IPS-20b (cell line): ENCODE data around the gene SLCO4A1.
A peak's percentile ranks its signal among the peaks of the same experiment; 100 is the strongest.

Experiments used
- H3K27ac ChIP-seq: one replicate; pipeline ENCODE4 v1.5.1; 2013; ENCODE audit warnings: low read length
- H3K27me3 ChIP-seq: 2 replicates; pipeline ENCODE4 v1.6.1; 2013; ENCODE audit warnings: mild to moderate bottlenecking, low read length, inconsistent platforms; ENCODE audit not compliant: insufficient read depth
- H3K36me3 ChIP-seq: 2 replicates; pipeline ENCODE4 v1.6.1; 2013; ENCODE audit warnings: low read depth, mild to moderate bottlenecking, inconsistent platforms, low read length, moderate library complexity; ENCODE audit not compliant: insufficient read depth
- H3K4me1 ChIP-seq: 2 replicates; pipeline ENCODE4 v1.6.1; 2013; ENCODE audit warnings: mild to moderate bottlenecking, control low read depth, inconsistent platforms, low read length, moderate library complexity; ENCODE audit not compliant: insufficient read depth
- H3K4me3 ChIP-seq: 2 replicates; pipeline ENCODE4 v1.5.1; 2013; ENCODE audit warnings: mild to moderate bottlenecking, low read length, inconsistent platforms
- H3K9ac ChIP-seq: 2 replicates; pipeline ENCODE4 v1.6.1; 2013; ENCODE audit warnings: low read depth, mild to moderate bottlenecking, inconsistent platforms, low read length, moderate library complexity
- H3K9me3 ChIP-seq: 2 replicates; pipeline ENCODE4 v1.6.1; 2013; ENCODE audit warnings: mild to moderate bottlenecking, low read depth, low read length, inconsistent platforms; ENCODE audit not compliant: insufficient read depth

Gene SLCO4A1

DNA sequence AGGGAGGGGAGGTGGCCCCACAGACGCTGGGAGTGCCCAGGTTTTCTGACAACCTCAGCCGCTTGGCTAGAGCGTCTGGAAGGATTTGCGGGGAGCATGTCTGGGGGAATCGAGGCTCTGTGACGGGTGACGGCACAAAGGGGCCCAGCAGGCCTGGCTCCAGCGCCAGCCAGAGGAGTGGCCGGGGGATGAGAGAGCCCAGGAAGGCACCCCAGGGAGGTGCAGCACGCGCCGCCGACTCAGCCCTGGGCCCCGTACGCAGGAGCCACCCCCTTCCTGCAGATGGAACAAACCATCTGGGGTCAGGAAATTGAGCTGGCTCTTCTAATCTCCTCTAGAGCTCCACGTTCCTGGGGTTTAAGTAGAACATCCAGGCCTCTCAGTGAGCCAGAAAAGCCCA, 5.9 kb upstream of the SLCO4A1 start:
- Histone ChIP-seq H3K36me3 (no peaks in the 10 kb centered on the region), H3K9me3 (no peaks in the 10 kb centered on the region), H3K27ac (no peak overlapping the region), H3K27me3 (peaks cover 55% of the 10 kb centered on the region), H3K4me3 (no peak overlapping the region), H3K9ac (no peak overlapping the region), H3K4me1 (no peaks in the 10 kb centered on the region)

DNA sequence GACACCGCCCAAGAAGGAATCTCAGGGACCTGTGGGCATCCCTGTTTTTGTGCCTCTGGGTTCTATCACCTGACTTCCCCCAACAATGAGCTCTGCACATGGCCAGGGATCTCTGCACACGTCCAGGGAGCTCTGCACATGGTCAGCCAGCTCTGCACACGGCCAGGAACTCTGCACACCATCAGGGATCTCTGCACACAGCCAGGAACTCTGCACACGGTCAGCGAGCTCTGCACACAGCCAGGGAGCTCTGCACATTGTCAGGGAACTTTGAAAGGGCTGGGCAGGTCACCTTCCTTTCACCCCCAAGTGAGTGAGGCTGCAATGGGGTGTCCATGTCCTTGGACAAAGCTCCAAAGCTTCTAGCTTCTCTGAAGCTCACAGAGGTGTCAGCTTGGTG, 5.2 kb upstream of the SLCO4A1 start:
- Histone ChIP-seq H3K36me3 (no peaks in the 10 kb centered on the region), H3K27ac (no peak overlapping the region), H3K9me3 (no peaks in the 10 kb centered on the region), H3K4me1 (no peaks in the 10 kb centered on the region), H3K9ac (no peak overlapping the region), H3K4me3 (no peak overlapping the region), H3K27me3 (peaks cover 62% of the 10 kb centered on the region)

DNA sequence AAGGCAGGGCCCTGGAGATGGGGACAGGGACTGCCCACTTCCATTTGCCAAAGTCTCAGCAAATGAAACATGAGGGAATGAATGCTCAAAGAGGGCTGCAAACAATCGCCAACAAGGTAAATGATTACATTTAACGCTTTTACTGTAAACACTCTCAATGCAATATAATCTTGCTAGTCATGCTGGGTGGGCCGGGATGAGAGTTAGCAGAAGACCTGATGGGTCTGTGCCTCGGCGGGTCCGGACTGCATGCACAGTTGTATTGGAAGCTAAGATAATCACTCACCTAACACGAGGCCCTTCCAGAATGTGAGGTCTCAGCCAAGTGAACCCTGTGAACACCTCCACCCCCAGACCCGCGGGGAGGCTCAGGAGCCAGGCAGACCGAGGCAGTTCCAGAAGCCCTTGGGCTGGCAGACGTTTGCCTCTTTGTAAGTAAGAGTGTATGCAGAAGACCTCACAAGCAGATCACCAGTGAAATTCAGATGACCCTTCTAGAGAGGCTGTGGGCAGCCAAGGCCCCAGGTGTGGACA, 4.7 kb upstream of the SLCO4A1 start:
- Histone ChIP-seq H3K9ac (no peak overlapping the region), H3K27me3 (peaks cover 66% of the 10 kb centered on the region), H3K9me3 (no peaks in the 10 kb centered on the region)

DNA sequence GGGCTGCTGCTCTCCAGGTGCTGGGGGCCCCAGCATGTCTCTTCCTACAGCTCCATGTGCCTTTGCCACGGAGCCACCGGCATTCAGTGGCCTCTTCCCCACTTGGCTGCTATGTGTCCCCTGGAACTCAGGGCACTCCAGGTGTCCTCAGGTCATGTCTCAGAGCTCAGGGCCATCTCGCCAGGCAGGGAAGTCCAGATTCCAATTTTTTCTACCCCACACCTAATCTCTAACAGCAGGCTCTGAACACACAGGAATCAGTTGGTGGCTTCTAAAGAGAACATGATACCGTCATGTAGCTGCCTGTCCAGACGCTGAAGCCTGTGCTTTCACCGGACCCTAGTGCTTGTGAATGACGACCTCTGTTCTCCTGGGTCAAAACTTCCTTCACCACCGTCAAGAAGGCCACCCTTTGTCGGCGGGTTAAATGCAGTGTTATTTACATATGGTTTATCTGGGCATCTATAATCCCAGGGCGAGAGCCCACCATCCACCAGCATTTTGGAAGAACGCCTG, 4.2 kb upstream of the SLCO4A1 start:
- peaks cover 72% of the 10 kb centered on the region for H3K27me3 ChIP-seq
- H3K36me3 ChIP-seq, result no peaks in the 10 kb centered on the region
- H3K27ac ChIP-seq, result no peak overlapping the region
- no peak overlapping the region for H3K9ac ChIP-seq
- H3K4me1 ChIP-seq, result no peaks in the 10 kb centered on the region
- no peak overlapping the region for H3K4me3 ChIP-seq
- no peaks in the 10 kb centered on the region for H3K9me3 ChIP-seq

More for the DNA sequence above, 4.7 kb upstream of the SLCO4A1 start:
- Histone ChIP-seq H3K4me3 (no peak overlapping the region), H3K36me3 (no peaks in the 10 kb centered on the region), H3K4me1 (no peaks in the 10 kb centered on the region), H3K27ac (no peak overlapping the region)

DNA sequence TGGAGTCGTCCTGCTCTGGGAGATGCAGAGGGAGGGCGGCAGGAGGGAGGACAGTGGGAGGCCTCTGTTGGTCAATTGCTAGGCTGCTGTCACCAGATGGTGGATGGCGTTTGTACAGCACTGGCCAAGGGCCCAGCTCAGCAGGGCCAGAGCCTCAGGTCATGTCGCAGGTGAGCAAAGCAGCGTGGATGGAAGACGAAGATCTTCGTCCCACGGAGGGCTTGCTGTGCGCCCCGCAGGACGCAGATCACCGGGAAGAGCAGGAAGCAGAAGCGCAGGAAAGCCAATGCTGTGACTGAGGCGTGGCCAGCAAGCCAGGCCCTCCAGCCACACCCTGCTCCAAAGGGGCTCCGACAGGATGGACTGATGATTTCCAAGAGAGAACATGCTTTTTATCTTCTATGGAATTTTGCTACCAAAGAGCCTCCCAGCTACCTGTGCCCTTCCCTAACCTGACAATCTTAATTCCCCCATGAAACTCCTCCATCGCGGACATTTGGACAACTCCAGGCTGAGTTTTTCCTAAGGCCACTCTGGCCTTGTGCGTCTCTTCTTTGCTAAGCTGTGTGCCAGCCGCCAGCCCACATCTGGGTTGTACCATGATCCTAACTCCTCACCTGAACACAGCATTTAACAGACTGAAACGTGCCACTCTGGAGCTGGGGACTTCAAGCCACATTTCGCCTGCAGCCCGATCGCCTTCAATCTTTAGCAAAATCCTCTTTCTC, 3.5 kb upstream of the SLCO4A1 start:
- H3K36me3 ChIP-seq, result no peaks in the 10 kb centered on the region
- H3K9me3 ChIP-seq, result no peaks in the 10 kb centered on the region
- H3K4me1 ChIP-seq, result no peaks in the 10 kb centered on the region; the same call in 1 of the 2 replicates
- no peak overlapping the region for H3K27ac ChIP-seq
- H3K9ac ChIP-seq, result no peak overlapping the region
- peaks cover 79% of the 10 kb centered on the region for H3K27me3 ChIP-seq
- H3K4me3 ChIP-seq, result no peak overlapping the region

DNA sequence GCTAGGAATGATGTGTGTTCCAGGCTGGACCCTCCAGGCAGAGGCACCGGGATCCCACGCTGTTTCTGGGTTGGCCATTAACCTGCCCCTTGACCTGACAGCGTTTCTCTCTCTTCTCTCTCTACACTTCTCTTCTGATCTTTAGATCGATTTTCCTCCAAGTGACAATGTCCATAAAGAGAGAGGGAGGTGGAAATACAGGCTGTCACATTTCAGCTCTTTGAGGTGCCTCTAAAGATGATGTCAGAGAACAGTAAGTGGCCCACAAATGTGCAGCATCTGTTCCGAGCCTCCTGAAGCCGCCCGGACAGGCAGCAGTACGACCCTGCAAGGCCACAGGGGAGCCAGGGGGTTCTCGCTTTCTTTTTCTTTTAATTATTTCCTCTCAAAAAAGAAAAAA, 2.5 kb upstream of the SLCO4A1 start:
- Histone ChIP-seq H3K27me3 (peaks cover 88% of the 10 kb centered on the region), H3K9ac (no peak overlapping the region), H3K4me1 (no peaks in the 10 kb centered on the region; the same call in 1 of the 2 replicates), H3K4me3 (no peak overlapping the region), H3K9me3 (no peaks in the 10 kb centered on the region), H3K27ac (no peak overlapping the region), H3K36me3 (no peaks in the 10 kb centered on the region)

DNA sequence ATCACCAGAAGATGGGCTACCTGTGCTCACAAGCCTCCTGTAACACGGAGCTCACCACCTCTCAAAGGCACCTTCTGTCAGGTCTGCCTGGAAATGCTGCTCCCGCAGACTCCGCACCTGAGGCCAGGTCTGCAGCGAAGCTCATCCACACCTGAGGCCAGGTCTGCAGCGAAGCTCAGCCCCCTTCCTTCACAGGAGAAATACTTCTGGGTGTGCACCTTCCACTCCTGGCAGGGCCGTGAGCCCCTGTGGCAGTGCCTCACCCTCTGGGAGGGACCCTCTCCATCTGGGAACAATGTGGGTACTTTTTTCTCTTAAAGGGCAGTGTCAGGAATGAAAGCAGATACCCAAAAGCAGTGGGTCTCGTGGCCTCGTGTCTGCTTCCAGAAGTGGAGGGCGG, 1.4 kb upstream of the SLCO4A1 start:
- Histone ChIP-seq H3K4me3 (no peak overlapping the region), H3K27me3 (peaks cover 95% of the 10 kb centered on the region), H3K9ac (no peak overlapping the region), H3K9me3 (no peaks in the 10 kb centered on the region), H3K4me1 (no peaks in the 10 kb centered on the region; the same call in 1 of the 2 replicates), H3K36me3 (no peaks in the 10 kb centered on the region), H3K27ac (no peak overlapping the region)

DNA sequence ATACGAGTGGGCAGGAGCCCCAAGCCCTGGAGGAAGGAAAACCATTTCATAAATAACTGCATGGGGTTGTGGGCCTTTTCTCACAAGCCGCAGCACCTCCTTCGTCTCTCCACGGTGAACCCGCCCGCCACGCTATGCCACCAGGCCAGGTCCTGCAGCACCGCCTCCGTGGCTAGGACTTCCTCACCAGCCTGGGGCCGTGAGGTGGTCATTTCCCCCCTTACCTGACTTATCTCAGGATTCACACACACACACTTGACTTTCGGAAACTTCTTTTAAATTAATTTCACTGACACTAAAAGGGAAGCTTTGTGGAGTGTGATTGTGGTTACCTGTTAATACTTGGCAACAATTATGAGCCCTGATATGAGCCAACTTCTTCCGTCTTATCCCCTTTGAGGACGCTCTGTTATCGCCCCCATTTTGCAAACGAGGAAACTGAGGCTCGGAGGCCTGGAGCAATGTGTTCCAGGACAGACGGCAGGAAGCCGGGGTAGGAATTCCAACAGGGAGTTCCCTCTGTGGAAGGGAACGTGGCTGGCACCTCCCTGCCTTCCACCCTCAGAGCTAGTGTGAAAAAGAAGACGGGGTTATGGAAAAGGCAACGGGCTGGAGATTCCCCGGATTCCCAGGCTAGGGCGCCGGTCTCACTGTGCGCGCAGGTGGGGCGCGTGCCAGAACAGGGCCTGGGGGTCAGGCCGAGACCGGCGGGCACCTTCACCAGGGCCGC, 817 bp upstream of the SLCO4A1 start:
- Histone ChIP-seq H3K9ac (peak overlapping the region; percentile 48; the same call in 1 of the 2 replicates), H3K4me1 (no peaks in the 10 kb centered on the region; the same call in 1 of the 2 replicates), H3K36me3 (no peaks in the 10 kb centered on the region), H3K27ac (no peak overlapping the region), H3K27me3 (peaks cover 100% of the 10 kb centered on the region), H3K9me3 (no peaks in the 10 kb centered on the region), H3K4me3 (peak overlapping the region; percentile 68; the same call in 1 of the 2 replicates)

DNA sequence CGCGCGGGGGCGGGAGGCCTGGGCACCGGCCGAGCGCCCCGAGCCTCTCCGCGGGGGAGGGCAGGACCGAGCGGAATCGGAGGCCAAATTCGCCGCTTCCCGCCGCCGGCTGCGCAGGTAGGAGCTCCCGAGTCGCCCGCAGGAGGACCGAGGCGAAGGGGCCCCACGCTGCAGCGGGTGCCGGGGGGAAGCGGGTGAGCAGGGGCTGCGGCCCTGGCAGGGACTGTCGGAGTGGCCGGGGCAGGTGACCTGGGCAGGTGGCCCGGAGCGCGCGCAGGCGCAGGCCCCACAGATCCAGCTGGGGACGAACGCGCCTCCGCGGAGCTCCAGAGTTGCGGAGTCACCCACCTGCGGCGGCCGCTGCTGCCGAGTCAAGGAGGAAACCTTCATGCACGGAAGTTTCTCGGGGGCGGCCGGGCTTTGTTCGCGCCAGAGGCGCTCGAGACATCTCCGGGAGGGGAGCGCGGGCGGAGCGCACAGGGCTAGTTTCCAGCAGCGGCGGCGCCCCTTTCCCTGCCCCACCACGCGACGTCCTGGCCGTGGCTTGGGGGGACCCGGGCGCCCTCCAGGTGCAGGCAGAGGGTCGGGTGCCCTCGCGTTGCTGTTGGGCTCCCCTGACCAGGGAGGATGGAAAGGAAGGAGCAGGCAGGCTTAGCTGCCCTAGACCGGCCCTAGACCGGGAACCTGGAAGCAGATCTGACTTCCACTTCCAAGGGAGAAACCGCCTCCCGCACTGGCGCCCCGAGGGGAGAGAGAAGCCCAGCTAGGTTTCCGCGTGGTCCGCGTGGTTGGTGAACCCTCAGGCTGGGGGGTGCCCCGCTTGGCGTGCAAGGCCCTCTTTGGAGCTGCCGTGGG, 590 bp downstream of the SLCO4A1 start:
- Histone ChIP-seq H3K4me1 (no peaks in the 10 kb centered on the region; the same call in 1 of the 2 replicates), H3K4me3 (peak overlapping the region; percentile 68; the same call in 1 of the 2 replicates), H3K27me3 (peaks cover 93% of the 10 kb centered on the region), H3K9ac (peak overlapping the region; percentile 25; the same call in 1 of the 2 replicates), H3K9me3 (no peaks in the 10 kb centered on the region), H3K27ac (no peak overlapping the region), H3K36me3 (no peaks in the 10 kb centered on the region)

DNA sequence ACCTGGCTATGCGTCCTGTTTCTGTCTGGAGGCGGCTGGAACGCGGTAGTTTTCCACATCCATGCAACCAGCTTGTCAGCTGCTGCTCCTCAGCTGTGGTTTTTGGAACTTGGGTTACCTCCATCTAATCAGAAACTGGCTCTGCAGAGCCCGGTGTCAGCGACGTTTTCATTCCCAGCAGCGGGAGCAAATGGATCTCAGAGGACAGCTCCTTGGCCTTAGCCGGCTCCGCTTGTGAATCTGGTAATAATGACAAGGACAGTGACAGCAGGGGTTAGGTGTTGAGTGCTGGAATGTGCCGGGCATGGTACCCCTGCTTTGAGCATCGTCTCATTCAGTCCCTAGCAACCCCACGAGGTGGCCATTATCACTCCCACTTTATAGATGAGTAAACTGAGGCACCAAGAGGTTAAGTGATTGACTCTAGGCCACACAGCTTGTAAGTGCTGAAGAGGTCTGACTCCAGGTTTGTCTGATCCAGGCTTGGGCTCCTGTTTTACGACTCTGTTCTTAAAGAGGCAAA, 1.3 kb downstream of the SLCO4A1 start:
- Histone ChIP-seq H3K27me3 (peaks cover 89% of the 10 kb centered on the region), H3K4me3 (peak overlapping the region; percentile 68; the same call in 1 of the 2 replicates), H3K36me3 (no peaks in the 10 kb centered on the region), H3K4me1 (no peaks in the 10 kb centered on the region; the same call in 1 of the 2 replicates), H3K27ac (no peak overlapping the region), H3K9me3 (no peaks in the 10 kb centered on the region), H3K9ac (peak overlapping the region; percentile 25; the same call in 1 of the 2 replicates)
